NCI-H226 (cell line): ENCODE results near the gene BIRC6.
"Not testable (repeated sequence)": the region's sequence is repeated elsewhere in the genome, so short reads cannot be mapped to it uniquely, and the experiment has no call there.

Source experiments
- DNase-seq: peaks from one replicate; pipeline ENCODE4 v3.0.0-alpha.2; 2015

BIRC6 gene

GRCh38 chr2:32356681-32357317 lies at the start of gene BIRC6:
Gene BIRC6 (plus strand): TSS chr2:32357023. CDS start chr2:32357162, 139 bp downstream.
- DNase-seq, result peak; percentile 96

- DNase-seq, result no peak
Observed at GRCh38 chr2:32310577-32310976, 46.2 kb upstream of the BIRC6 start.

GRCh38 chr2:32314886-32315285 lies 41.9 kb upstream of the BIRC6 start:
- no peak for DNase-seq

GRCh38 chr2:32328679-32329078 lies 28.1 kb upstream of the BIRC6 start:
- not testable (repeated sequence) for DNase-seq

GRCh38 chr2:32329180-32329980 lies 27.4 kb upstream of the BIRC6 start:
- not testable (repeated sequence) for DNase-seq

- DNase-seq, result no peak
Observed at GRCh38 chr2:32330136-32330535, 26.7 kb upstream of the BIRC6 start.

- DNase-seq, result peak; percentile 29
Observed at GRCh38 chr2:32342801-32343200, 14.0 kb upstream of the BIRC6 start.

- not testable (repeated sequence) for DNase-seq
Observed at GRCh38 chr2:32350797-32351196, 6.0 kb upstream of the BIRC6 start.

- DNase-seq, result no peak
Observed at GRCh38 chr2:32355976-32356680, 695 bp upstream of the BIRC6 start.

GRCh38 chr2:32357318-32358110 lies 691 bp downstream of the BIRC6 start:
- peak; percentile 16 for DNase-seq

GRCh38 chr2:32358111-32358482 lies 1.3 kb downstream of the BIRC6 start:
- DNase-seq, result no peak

GRCh38 chr2:32360416-32360815 lies 3.6 kb downstream of the BIRC6 start:
- DNase-seq, result no peak

GRCh38 chr2:32362997-32363396 lies 6.2 kb downstream of the BIRC6 start:
- DNase-seq, result not testable (repeated sequence)

- DNase-seq, result no peak
Observed at GRCh38 chr2:32363597-32363996, 6.8 kb downstream of the BIRC6 start.

- DNase-seq, result not testable (repeated sequence)
Observed at GRCh38 chr2:32364290-32364689, 7.5 kb downstream of the BIRC6 start.

GRCh38 chr2:32365679-32366078 lies 8.9 kb downstream of the BIRC6 start:
- DNase-seq, result not testable (repeated sequence)

- no peak for DNase-seq
Observed at GRCh38 chr2:32366595-32366994, 9.8 kb downstream of the BIRC6 start.

- DNase-seq, result no peak
Observed at GRCh38 chr2:32369222-32369621, 12.4 kb downstream of the BIRC6 start.

- not testable (repeated sequence) for DNase-seq
Observed at GRCh38 chr2:32370942-32371341, 14.1 kb downstream of the BIRC6 start.

GRCh38 chr2:32372519-32373182 lies 15.8 kb downstream of the BIRC6 start:
- no peak for DNase-seq

- DNase-seq, result no peak
Observed at GRCh38 chr2:32375228-32375892, 18.5 kb downstream of the BIRC6 start.

- DNase-seq, result no peak
Observed at GRCh38 chr2:32376756-32377155, 19.9 kb downstream of the BIRC6 start.
